IPS-20b (cell line): Measurements from ENCODE around the gene MXD4.
"Not testable (repeated sequence)": the region's sequence is repeated elsewhere in the genome, so short reads cannot be mapped to it uniquely, and the experiment has no call there.

Experiments used
- H3K27ac ChIP-seq: one replicate; pipeline ENCODE4 v1.5.1; 2013; ENCODE audit warnings: low read length
- H3K27me3 ChIP-seq: 2 replicates; pipeline ENCODE4 v1.6.1; 2013; ENCODE audit warnings: mild to moderate bottlenecking, low read length, inconsistent platforms; ENCODE audit not compliant: insufficient read depth
- H3K36me3 ChIP-seq: 2 replicates; pipeline ENCODE4 v1.6.1; 2013; ENCODE audit warnings: low read depth, mild to moderate bottlenecking, inconsistent platforms, low read length, moderate library complexity; ENCODE audit not compliant: insufficient read depth
- H3K4me1 ChIP-seq: 2 replicates; pipeline ENCODE4 v1.6.1; 2013; ENCODE audit warnings: mild to moderate bottlenecking, control low read depth, inconsistent platforms, low read length, moderate library complexity; ENCODE audit not compliant: insufficient read depth
- H3K4me3 ChIP-seq: 2 replicates; pipeline ENCODE4 v1.5.1; 2013; ENCODE audit warnings: mild to moderate bottlenecking, low read length, inconsistent platforms
- H3K9ac ChIP-seq: 2 replicates; pipeline ENCODE4 v1.6.1; 2013; ENCODE audit warnings: low read depth, mild to moderate bottlenecking, inconsistent platforms, low read length, moderate library complexity
- H3K9me3 ChIP-seq: 2 replicates; pipeline ENCODE4 v1.6.1; 2013; ENCODE audit warnings: mild to moderate bottlenecking, low read depth, low read length, inconsistent platforms; ENCODE audit not compliant: insufficient read depth

MXD4 gene

GRCh38 chr4:2245057-2245786 is 16.7 kb downstream of the MXD4 start:
- Histone ChIP-seq H3K4me3 (no peak overlapping the region), H3K4me1 (0 out of 2 replicates have a peak, but pooled peaks cover 4% of the 10 kb centered on the region), H3K27ac (no peak overlapping the region), H3K9ac (no peak overlapping the region), H3K27me3 (peaks cover 3% of the 10 kb centered on the region; the same call in 1 of the 2 replicates), H3K9me3 (peaks cover 8% of the 10 kb centered on the region), H3K36me3 (no peaks in the 10 kb centered on the region; the same call in 1 of the 2 replicates)

- no peak overlapping the region for H3K9ac ChIP-seq
These were observed 18.1 kb downstream of the MXD4 start for GRCh38 chr4:2243681-2244380.

GRCh38 chr4:2241410-2242353 is 20.2 kb downstream of the MXD4 start, which contains the start of the genes HAUS3 and POLN:
TSS of gene HAUS3 (minus strand) at chr4:2242121. CDS start at chr4:2240946, 1,175 bp downstream.
TSS of gene POLN (minus strand) at chr4:2242121. CDS start at chr4:2229231, 12,890 bp downstream.
- Histone ChIP-seq H3K4me1 (0 out of 2 replicates have a peak, but pooled peaks cover 4% of the 10 kb centered on the region), H3K9ac (peak within 1 kb of the TSS; percentile 82; the same call in 1 of the 2 replicates), H3K27ac (no peak within 1 kb of the TSS), H3K4me3 (peak within 1 kb of the TSS; percentile 77), H3K36me3 (peaks cover 27% of the 10 kb centered on the region), H3K27me3 (peaks cover 3% of the 10 kb centered on the region; the same call in 1 of the 2 replicates), H3K9me3 (peaks cover 8% of the 10 kb centered on the region)

More at GRCh38 chr4:2243681-2244380, 18.1 kb downstream of the MXD4 start:
- peaks cover 10% of the 10 kb centered on the region for H3K36me3 ChIP-seq
- peaks cover 3% of the 10 kb centered on the region; the same call in 1 of the 2 replicates for H3K27me3 ChIP-seq
- no peak overlapping the region for H3K27ac ChIP-seq
- 0 out of 2 replicates have a peak, but pooled peaks cover 4% of the 10 kb centered on the region for H3K4me1 ChIP-seq
- H3K9me3 ChIP-seq = peaks cover 8% of the 10 kb centered on the region
- no peak overlapping the region for H3K4me3 ChIP-seq

GRCh38 chr4:2241003-2241402 is 20.9 kb downstream of the MXD4 start:
- Histone ChIP-seq H3K9ac (peak overlapping the region; percentile 82; the same call in 1 of the 2 replicates), H3K27ac (no peak overlapping the region), H3K4me3 (peak overlapping the region; percentile 77), H3K9me3 (peaks cover 8% of the 10 kb centered on the region), H3K4me1 (0 out of 2 replicates have a peak, but pooled peaks cover 4% of the 10 kb centered on the region), H3K27me3 (peaks cover 3% of the 10 kb centered on the region; the same call in 1 of the 2 replicates), H3K36me3 (peaks cover 31% of the 10 kb centered on the region)

- H3K27ac ChIP-seq = no peak overlapping the region
- H3K4me3 ChIP-seq = no peak overlapping the region
- H3K36me3 ChIP-seq = peaks cover 51% of the 10 kb centered on the region
- no peaks in the 10 kb centered on the region for H3K9me3 ChIP-seq
- H3K9ac ChIP-seq = no peak overlapping the region
- H3K27me3 ChIP-seq = no peaks in the 10 kb centered on the region
- H3K4me1 ChIP-seq = 0 out of 2 replicates have a peak, but pooled peaks cover 4% of the 10 kb centered on the region
These were observed 24.8 kb downstream of the MXD4 start for GRCh38 chr4:2236944-2237666.

- Histone ChIP-seq H3K4me3 (no peak overlapping the region), H3K4me1 (no peaks in the 10 kb centered on the region), H3K27ac (no peak overlapping the region), H3K9ac (no peak overlapping the region), H3K9me3 (no peaks in the 10 kb centered on the region), H3K36me3 (peaks cover 26% of the 10 kb centered on the region), H3K27me3 (no peaks in the 10 kb centered on the region)
These were observed 30.8 kb downstream of the MXD4 start for GRCh38 chr4:2231082-2231481.

- no peak overlapping the region for H3K27ac ChIP-seq
- no peak overlapping the region for H3K4me3 ChIP-seq
- H3K27me3 ChIP-seq = no peaks in the 10 kb centered on the region; the same call in 1 of the 2 replicates
- peaks cover 21% of the 10 kb centered on the region for H3K4me1 ChIP-seq
- no peak overlapping the region for H3K9ac ChIP-seq
- H3K36me3 ChIP-seq = no peaks in the 10 kb centered on the region; the same call in 1 of the 2 replicates
- H3K9me3 ChIP-seq = no peaks in the 10 kb centered on the region
These were observed 35.6 kb downstream of the MXD4 start for GRCh38 chr4:2226261-2226660.

- Histone ChIP-seq H3K27me3 (peaks cover 21% of the 10 kb centered on the region; the same call in 1 of the 2 replicates), H3K27ac (no peak overlapping the region), H3K4me1 (peaks cover 29% of the 10 kb centered on the region), H3K4me3 (no peak overlapping the region), H3K9ac (no peak overlapping the region; the same call in 1 of the 2 replicates), H3K9me3 (no peaks in the 10 kb centered on the region), H3K36me3 (no peaks in the 10 kb centered on the region)
These were observed 39.1 kb downstream of the MXD4 start for GRCh38 chr4:2222838-2223237.

- H3K9ac ChIP-seq = peak overlapping the region; percentile 49; the same call in 1 of the 2 replicates
- H3K27ac ChIP-seq = peak overlapping the region; percentile 10
These were observed 40.5 kb downstream of the MXD4 start for GRCh38 chr4:2221378-2221777.

GRCh38 chr4:2220016-2220630 is 41.8 kb downstream of the MXD4 start:
- no peaks in the 10 kb centered on the region for H3K36me3 ChIP-seq
- peak overlapping the region; percentile 46; the same call in 1 of the 2 replicates for H3K9ac ChIP-seq
- peaks cover 37% of the 10 kb centered on the region for H3K4me1 ChIP-seq
- no peaks in the 10 kb centered on the region for H3K9me3 ChIP-seq
- H3K27ac ChIP-seq = no peak overlapping the region
- H3K27me3 ChIP-seq = peaks cover 47% of the 10 kb centered on the region; the same call in 1 of the 2 replicates
- no peak overlapping the region; the same call in 1 of the 2 replicates for H3K4me3 ChIP-seq

More at GRCh38 chr4:2221378-2221777, 40.5 kb downstream of the MXD4 start:
- Histone ChIP-seq H3K27me3 (peaks cover 35% of the 10 kb centered on the region; the same call in 1 of the 2 replicates), H3K4me3 (peak overlapping the region; percentile 20; the same call in 1 of the 2 replicates), H3K4me1 (peaks cover 29% of the 10 kb centered on the region)
- H3K9me3 ChIP-seq, H3K36me3 ChIP-seq: not testable (repeated sequence)
